ENCODE data around the gene OVAAL.

Gene OVAAL

GRCh38 chr1:180581635-180582039 lies 22.9 kb downstream of the OVAAL start:
- DNase-seq (ENCODE audit: extremely low read depth, low read depth): no peak
- no peak for TF ChIP-seq CTCF (IDR thresholded peaks at IDR 0.05; ENCODE audit: low read depth, low read length)

GRCh38 chr1:180584869-180585268 lies 26.1 kb downstream of the OVAAL start:
- no peak for DNase-seq (ENCODE audit: extremely low read depth, low read depth)
- TF ChIP-seq CTCF (IDR thresholded peaks at IDR 0.05; ENCODE audit: low read depth, low read length): no peak

GRCh38 chr1:180585994-180586359 lies 27.2 kb downstream of the OVAAL start:
- TF ChIP-seq CTCF (IDR thresholded peaks at IDR 0.05; ENCODE audit: low read depth, low read length): no peak
- DNase-seq (ENCODE audit: extremely low read depth, low read depth): no peak

- no peak for DNase-seq (ENCODE audit: extremely low read depth, low read depth)
- no peak for TF ChIP-seq CTCF (IDR thresholded peaks at IDR 0.05; ENCODE audit: low read depth, low read length)
Measured at GRCh38 chr1:180586671-180587155, 27.9 kb downstream of the OVAAL start.

GRCh38 chr1:180588121-180588520 lies 29.4 kb downstream of the OVAAL start:
- no peak for TF ChIP-seq CTCF (IDR thresholded peaks at IDR 0.05; ENCODE audit: low read depth, low read length)
- DNase-seq (ENCODE audit: extremely low read depth, low read depth): no peak

GRCh38 chr1:180590889-180591288 lies 32.1 kb downstream of the OVAAL start:
- no peak for TF ChIP-seq CTCF (IDR thresholded peaks at IDR 0.05; ENCODE audit: low read depth, low read length)
- no peak for DNase-seq (ENCODE audit: extremely low read depth, low read depth)

- no peak for TF ChIP-seq CTCF (IDR thresholded peaks at IDR 0.05; ENCODE audit: low read depth, low read length)
- DNase-seq (ENCODE audit: extremely low read depth, low read depth): no peak
Measured at GRCh38 chr1:180593382-180593781, 34.6 kb downstream of the OVAAL start.

Data from AG09319 (cell line).